ENCODE measurements around the gene PRUNE2.

Gene PRUNE2

GRCh38 chr9:76684213-76684612 is 221.7 kb downstream of the PRUNE2 start:
- no peak for DNase-seq (ENCODE audit: low read depth, low spot score)
- no peak for TF ChIP-seq CTCF (IDR thresholded peaks at IDR 0.05; ENCODE audit: low read depth, low read length)

DNA sequence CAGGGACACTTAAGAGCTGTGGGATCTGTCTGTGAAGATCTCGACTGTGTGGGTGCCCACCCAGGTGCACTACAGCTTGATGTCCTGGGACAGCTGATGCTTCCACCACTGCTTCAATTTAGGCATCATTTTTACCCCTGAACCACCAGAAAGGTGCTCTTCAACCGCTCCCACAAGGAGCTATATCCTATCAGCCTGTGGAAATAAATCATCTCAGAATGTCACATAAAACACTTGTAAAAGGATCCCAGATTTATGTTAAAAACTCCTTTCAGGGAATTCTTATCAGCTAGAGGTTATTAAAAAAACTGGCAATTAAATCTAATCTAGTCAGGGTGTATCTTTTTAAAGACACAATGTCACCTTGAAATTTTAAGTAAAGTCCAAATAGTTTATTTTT is 224.4 kb downstream of the PRUNE2 start:
- DNase-seq (ENCODE audit: low read depth, low spot score): no peak
- H3K4me3 ChIP-seq (ENCODE audit: low read depth, low read length): no peak overlapping the region
- in situ Hi-C loops (cut with HindIII; ENCODE audit: low sequenced_read_pairs): no loop called here
- no peak for TF ChIP-seq CTCF (IDR thresholded peaks at IDR 0.05; ENCODE audit: low read depth, low read length)

More at GRCh38 chr9:76684213-76684612, 221.7 kb downstream of the PRUNE2 start:
- H3K4me3 ChIP-seq (ENCODE audit: low read depth, low read length): no peak overlapping the region
- in situ Hi-C loops (cut with HindIII; ENCODE audit: low sequenced_read_pairs): no loop called here

GRCh38 chr9:76680716-76681425 is 225.0 kb downstream of the PRUNE2 start:
- no peak for TF ChIP-seq CTCF (IDR thresholded peaks at IDR 0.05; ENCODE audit: low read depth, low read length)
- in situ Hi-C loops (cut with HindIII; ENCODE audit: low sequenced_read_pairs): no loop called here
- no peak overlapping the region for H3K4me3 ChIP-seq (ENCODE audit: low read depth, low read length)
- no peak for DNase-seq (ENCODE audit: low read depth, low spot score)

DNA sequence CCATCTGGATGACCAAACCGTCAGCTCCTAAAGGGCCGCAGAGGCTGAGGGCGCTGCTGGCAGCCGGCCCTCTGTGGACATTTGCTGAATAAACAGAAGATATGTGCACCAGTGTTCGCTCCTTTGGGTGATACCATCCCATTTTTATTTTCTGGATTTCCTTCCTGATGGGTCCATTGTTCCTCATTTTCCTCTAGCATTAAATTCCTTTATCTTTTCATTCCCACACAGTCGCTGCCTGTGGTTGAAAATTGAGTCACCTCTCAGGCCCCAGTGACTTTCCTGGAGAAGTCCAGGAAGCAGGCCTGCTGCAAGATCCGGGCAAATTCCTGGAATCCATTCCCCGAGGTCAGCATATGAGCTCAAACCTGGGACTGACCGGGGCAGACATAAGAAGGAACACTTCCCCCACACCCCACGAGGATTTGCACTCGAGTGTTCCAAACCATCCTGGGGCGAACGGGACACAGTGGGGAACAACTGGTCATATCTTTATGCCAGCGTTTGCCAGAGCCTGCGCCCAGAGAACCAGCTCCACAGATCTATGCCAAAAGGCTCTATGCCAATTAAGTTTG is 228.3 kb downstream of the PRUNE2 start:
- in situ Hi-C loops (cut with HindIII; ENCODE audit: low sequenced_read_pairs): no loop called here
- DNase-seq (ENCODE audit: low read depth, low spot score): peak; percentile 42
- no peak for TF ChIP-seq CTCF (IDR thresholded peaks at IDR 0.05; ENCODE audit: low read depth, low read length)
- no peak overlapping the region for H3K4me3 ChIP-seq (ENCODE audit: low read depth, low read length)

GRCh38 chr9:76676857-76677256 is 229.1 kb downstream of the PRUNE2 start:
- no peak overlapping the region for H3K4me3 ChIP-seq (ENCODE audit: low read depth, low read length)
- no peak for DNase-seq (ENCODE audit: low read depth, low spot score)
- in situ Hi-C loops (cut with HindIII; ENCODE audit: low sequenced_read_pairs): no loop called here
- TF ChIP-seq CTCF (IDR thresholded peaks at IDR 0.05; ENCODE audit: low read depth, low read length): no peak

- H3K4me3 ChIP-seq (ENCODE audit: low read depth, low read length): no peak overlapping the region
- DNase-seq (ENCODE audit: low read depth, low spot score): peak; percentile 54
- TF ChIP-seq CTCF (IDR thresholded peaks at IDR 0.05; ENCODE audit: low read depth, low read length): no peak
- in situ Hi-C loops (cut with HindIII; ENCODE audit: low sequenced_read_pairs): no loop called here
Measured at GRCh38 chr9:76667521-76667957, 238.4 kb downstream of the PRUNE2 start.
